Stimulated activated CD8-positive, alpha-beta memory T cell treated with anti-CD3 and anti-CD28 coated beads, Interleukin-15, amount 100 ng/mL, for 24 hours (primary cell): ENCODE measurements around the gene PLAAT2.
"Not testable (repeated sequence)": the region's sequence is repeated elsewhere in the genome, so short reads cannot be mapped to it uniquely, and the experiment has no call there.

Experiments
- DNase-seq: peaks from one replicate; pipeline ENCODE4 v3.0.0-alpha.2; 2020; ENCODE audit warnings: low read depth

PLAAT2 gene

GRCh38 chr11:63578882-63579281 lies 15.7 kb upstream of the PLAAT2 start:
- DNase-seq = not testable (repeated sequence)

- no peak for DNase-seq
These were observed 11.8 kb upstream of the PLAAT2 start for GRCh38 chr11:63574856-63575602.

- no peak for DNase-seq
These were observed 11.0 kb upstream of the PLAAT2 start for GRCh38 chr11:63573881-63574855.

- no peak for DNase-seq
These were observed 9.0 kb upstream of the PLAAT2 start for GRCh38 chr11:63572026-63572688.

GRCh38 chr11:63569570-63569969 lies 6.4 kb upstream of the PLAAT2 start:
- no peak for DNase-seq

- DNase-seq = no peak
These were observed 4.1 kb upstream of the PLAAT2 start for GRCh38 chr11:63567044-63567840.

GRCh38 chr11:63564784-63565350 lies 1.7 kb upstream of the PLAAT2 start:
- DNase-seq = no peak

- DNase-seq = no peak
These were observed 1.0 kb upstream of the PLAAT2 start for GRCh38 chr11:63564056-63564774.

- DNase-seq = no peak
These were observed 2.5 kb downstream of the PLAAT2 start for GRCh38 chr11:63560506-63561180.

- no peak for DNase-seq
These were observed 4.6 kb downstream of the PLAAT2 start for GRCh38 chr11:63558459-63559157.

- no peak for DNase-seq
These were observed 5.6 kb downstream of the PLAAT2 start for GRCh38 chr11:63557570-63557969.

- DNase-seq = no peak
These were observed 6.7 kb downstream of the PLAAT2 start for GRCh38 chr11:63556404-63557013.

- DNase-seq = no peak
These were observed 8.3 kb downstream of the PLAAT2 start for GRCh38 chr11:63554877-63555223.

- no peak for DNase-seq
These were observed 9.4 kb downstream of the PLAAT2 start for GRCh38 chr11:63553759-63554158.

- no peak for DNase-seq
These were observed 10.3 kb downstream of the PLAAT2 start for GRCh38 chr11:63552921-63553320.

- DNase-seq = no peak
These were observed 11.3 kb downstream of the PLAAT2 start for GRCh38 chr11:63551889-63552266.

GRCh38 chr11:63551091-63551888 lies 11.9 kb downstream of the PLAAT2 start:
- no peak for DNase-seq

GRCh38 chr11:63550156-63550700 lies 13.0 kb downstream of the PLAAT2 start:
- DNase-seq = not testable (repeated sequence)
